AG04449 (cell line): ENCODE data around the gene CHPF2.

Experiments
- CTCF ChIA-PET: fragments of 350-600 bp; formaldehyde crosslinking; extraction: SDS; loops from one replicate; lab custom pipeline; 2021; ENCODE audit warnings: antibody characterized with exemption; lab: Yijun Ruan, JAX
- POLR2A ChIA-PET: fragments of 400-600, 350-600 bp; formaldehyde crosslinking; extraction: SDS; loops from one replicate; lab custom pipeline; 2020; ENCODE audit warnings: antibody characterized with exemption, inconsistent platforms; lab: Yijun Ruan, JAX
- DNase-seq: peaks from one replicate; pipeline ENCODE4 v3.0.0-alpha.2; 2010; ENCODE audit warnings: low read depth, low spot score
- H3K4me3 ChIP-seq: 2 replicates; pipeline ENCODE4 v1.5.1; 2011; ENCODE audit warnings: low read depth, mild to moderate bottlenecking, control low read depth, low read length
- TF ChIP-seq, protein P1 (sequence below): IDR thresholded peaks from one replicate; pipeline ENCODE4 v1.5.1; 2011; ENCODE audit warnings: mild to moderate bottlenecking, moderate library complexity, low read length, control low read depth, inconsistent platforms; ENCODE audit not compliant: insufficient read depth; ENCODE audit errors: missing control alignments

CHPF2 gene

DNA sequence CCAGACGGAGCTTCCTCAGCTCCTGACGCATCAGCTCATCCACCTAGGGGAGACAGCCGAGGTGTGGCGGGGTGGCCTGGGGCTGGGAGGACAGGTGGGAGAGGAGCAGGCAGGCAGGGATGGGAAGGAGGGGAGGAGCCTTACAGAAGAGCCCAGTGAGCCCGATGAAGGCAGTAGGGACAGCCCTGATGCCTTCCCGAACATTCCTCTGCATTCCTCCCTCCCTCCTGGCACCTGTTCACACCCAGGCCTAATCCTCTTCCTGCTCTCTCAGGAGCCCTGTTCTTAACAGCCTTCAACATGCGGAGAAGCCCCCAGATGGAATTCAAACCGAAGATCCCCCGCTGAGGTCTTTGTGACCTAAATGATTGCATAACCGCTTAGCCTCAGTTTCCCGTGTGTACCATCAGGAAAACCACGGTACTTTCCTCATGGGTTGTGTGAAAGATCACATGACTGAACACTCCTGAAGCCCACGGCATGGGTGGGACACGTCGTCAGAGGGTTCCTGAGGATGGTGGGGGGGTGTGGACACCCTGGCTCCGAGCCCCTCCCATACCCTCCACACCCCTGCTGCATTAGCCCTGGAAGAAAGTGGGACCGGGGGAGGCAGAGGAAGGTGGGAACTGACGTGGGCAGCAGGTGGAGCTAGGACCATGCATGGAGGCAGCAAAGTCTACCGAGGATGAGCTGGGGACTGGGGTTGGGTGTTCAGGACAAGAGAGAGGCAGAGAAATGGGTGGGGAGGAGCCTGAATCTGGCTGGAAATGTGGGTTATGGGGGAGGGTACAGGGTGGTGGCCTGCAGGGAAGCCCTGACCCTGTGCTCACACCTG is 36.5 kb upstream of the CHPF2 start:
- ChIA-PET CTCF (interaction anchor here (0.6 kb wide), 1 partner anchor 84 kb away, joined by 3 read pairs; no protein-coding TSS in a partner anchor), POLR2A (no interaction called here)
- no peak overlapping the region for H3K4me3 ChIP-seq
- DNase-seq: no peak
- TF ChIP-seq, protein P1, sequence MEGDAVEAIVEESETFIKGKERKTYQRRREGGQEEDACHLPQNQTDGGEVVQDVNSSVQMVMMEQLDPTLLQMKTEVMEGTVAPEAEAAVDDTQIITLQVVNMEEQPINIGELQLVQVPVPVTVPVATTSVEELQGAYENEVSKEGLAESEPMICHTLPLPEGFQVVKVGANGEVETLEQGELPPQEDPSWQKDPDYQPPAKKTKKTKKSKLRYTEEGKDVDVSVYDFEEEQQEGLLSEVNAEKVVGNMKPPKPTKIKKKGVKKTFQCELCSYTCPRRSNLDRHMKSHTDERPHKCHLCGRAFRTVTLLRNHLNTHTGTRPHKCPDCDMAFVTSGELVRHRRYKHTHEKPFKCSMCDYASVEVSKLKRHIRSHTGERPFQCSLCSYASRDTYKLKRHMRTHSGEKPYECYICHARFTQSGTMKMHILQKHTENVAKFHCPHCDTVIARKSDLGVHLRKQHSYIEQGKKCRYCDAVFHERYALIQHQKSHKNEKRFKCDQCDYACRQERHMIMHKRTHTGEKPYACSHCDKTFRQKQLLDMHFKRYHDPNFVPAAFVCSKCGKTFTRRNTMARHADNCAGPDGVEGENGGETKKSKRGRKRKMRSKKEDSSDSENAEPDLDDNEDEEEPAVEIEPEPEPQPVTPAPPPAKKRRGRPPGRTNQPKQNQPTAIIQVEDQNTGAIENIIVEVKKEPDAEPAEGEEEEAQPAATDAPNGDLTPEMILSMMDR: no peak

DNA sequence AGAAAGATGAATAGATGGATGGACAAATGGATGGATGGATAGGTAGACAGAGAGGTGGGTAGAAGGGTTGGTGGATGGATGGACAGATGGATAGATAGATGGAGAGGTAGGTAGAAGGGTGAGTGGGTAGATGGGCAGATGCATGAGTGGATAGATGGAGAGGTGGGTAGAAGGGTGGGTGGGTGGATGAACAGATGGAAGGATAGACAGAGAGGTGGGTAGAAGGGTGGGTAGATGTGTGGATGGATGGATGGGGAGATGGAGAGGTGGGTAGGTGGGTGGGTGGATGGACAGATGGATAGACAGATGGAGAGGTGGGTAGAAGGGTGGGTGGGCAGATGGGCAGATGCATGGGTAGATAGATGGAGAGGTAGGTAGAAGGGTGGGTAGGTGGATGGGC is 34.4 kb upstream of the CHPF2 start:
- TF ChIP-seq, protein P1: no peak
- no peak for DNase-seq
- POLR2A ChIA-PET: no interaction called here
- H3K4me3 ChIP-seq: no peak overlapping the region
- CTCF ChIA-PET: no interaction called here

DNA sequence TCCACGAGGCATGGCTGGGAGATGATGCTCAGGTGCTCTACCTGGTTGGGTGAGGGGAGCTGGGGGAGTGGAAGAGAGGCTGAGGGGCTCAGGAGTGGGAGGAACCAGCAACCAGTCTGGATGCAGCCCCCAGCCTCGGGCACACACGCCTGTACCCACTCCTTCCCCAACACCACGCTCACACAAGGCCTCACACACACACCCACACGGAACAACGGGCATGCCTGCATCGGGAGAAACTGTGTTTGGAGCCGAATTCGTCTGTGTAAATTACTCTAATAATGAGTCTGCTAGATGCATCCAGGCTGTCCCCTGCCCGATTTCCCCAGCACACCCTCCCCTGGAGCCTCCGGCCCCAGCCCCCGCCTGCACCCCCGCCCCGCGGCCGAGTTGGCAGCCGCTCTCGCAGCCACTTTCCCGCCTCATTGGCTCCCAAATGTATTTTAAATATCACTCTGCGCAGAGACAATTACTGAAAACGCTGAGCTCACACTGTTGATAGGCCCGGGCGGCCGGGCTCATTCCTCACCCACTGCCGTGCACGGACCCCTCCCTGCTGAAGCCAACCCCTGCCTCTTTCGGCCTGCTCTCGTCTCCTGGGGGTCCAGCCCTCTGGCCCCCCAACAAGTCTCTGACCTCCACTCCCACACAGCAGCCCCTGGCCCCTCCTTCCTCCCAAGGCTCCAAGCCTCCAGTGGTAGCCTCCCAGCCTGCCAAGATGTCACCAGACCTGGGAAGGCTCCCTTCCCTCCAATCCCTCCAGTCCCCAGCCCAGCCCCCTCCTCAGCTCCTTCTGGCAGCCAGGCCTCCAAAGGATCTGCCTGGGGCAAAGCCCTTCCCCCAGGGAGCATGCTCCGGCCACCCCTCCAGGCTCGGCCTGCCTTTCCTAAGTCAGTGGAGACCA is 33.1 kb upstream of the CHPF2 start:
- TF ChIP-seq, protein P1: no peak
- ChIA-PET CTCF (interaction anchor here (0.8 to 1.2 kb wide), 2 partner anchors 12 to 75 kb away, joined by 3 read pairs; partner anchors contain the start of gene ASB10), POLR2A (no interaction called here)
- no peak overlapping the region for H3K4me3 ChIP-seq
- DNase-seq: no peak

DNA sequence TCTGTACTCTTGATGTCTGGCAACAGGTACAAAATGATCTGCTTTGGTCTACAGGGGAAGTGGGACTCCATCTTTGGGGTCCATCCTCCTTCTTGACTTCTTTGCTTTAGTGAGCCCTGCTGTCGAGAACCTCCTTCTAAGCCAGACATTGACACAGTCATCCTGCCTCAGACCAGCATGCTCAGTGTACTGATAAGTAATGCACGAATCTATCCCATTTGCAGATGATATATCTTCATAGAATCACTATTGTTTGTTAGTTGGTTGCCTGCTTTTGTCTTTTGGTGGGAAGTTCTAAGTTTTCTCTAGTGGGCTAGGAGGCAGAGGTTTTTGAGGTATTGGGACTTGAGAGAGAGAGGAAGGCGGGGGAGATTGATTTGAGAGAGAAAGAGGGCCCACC is 30.9 kb upstream of the CHPF2 start:
- TF ChIP-seq, protein P1: no peak
- ChIA-PET CTCF (interaction anchor here (1.0 kb wide), 1 partner anchor 29 kb away, joined by 4 read pairs; no protein-coding TSS in a partner anchor), POLR2A (no interaction called here)
- no peak overlapping the region for H3K4me3 ChIP-seq
- DNase-seq: no peak

DNA sequence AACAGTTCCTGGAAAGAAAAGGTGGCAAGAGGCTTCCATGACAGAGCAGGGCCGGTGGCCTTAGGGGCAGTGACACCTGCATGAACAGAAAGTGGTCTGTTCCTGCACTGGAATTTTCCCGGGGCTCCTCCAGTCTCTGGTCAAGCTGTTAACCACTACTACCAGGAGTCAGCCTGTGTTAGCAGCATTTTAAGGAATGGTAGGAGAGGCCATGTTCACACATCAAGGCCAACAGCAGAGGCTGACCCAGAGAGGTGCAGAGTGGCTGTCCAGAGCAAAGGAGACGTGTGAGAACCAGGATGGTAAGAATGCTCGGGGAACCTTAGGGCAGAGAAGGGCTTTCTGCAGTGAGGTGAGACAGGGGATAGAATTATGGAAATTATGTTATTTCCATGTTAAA is 30.5 kb upstream of the CHPF2 start:
- POLR2A ChIA-PET: no interaction called here
- TF ChIP-seq, protein P1: no peak
- CTCF ChIA-PET: no interaction called here
- no peak overlapping the region for H3K4me3 ChIP-seq
- no peak for DNase-seq

DNA sequence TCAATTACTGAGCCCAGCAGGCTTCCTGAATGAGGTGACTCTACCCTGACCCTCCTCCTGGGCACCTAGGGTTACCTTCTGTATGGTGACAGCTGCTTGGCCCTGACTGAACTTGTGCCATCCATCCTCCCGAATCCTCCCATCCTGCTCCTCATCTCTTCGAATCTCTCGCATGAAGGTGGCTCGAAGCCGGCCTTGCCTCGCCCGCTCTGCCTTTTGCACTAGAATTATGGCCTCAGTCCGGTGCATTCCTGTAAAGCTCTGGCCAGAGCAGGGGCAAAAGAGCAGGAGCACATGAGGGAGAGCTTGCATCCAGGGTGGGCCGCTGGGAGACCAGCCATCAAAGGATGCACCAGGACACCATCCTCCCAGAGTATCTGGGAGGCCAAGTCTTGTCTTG is 29.4 kb upstream of the CHPF2 start:
- TF ChIP-seq, protein P1: no peak
- ChIA-PET CTCF (no interaction called here), POLR2A (no interaction called here)
- DNase-seq: no peak
- H3K4me3 ChIP-seq: no peak overlapping the region
